GM13977 (cell line): ENCODE data around the gene VWC2L.

ENCODE experiments used
- DNase-seq: peaks from one replicate; pipeline ENCODE4 v3.0.0; 2012; ENCODE audit warnings: low spot score
- in situ Hi-C: fragments of 300-500 bp; cut with MboI; formaldehyde crosslinking; loops from one replicate; pipeline ENCODE4 v1.12.0; 2022; ENCODE audit warnings: low sequenced_read_pairs, low pct_unique_long_range_greater_than_20kb, mixed read lengths, inconsistent platforms; ENCODE audit not compliant: unreplicated experiment
- TF ChIP-seq, protein P1 (sequence below): IDR thresholded peaks from 2 replicates; pipeline ENCODE4 v1.5.1; 2012; ENCODE audit warnings: mild to moderate bottlenecking, control low read depth; ENCODE audit not compliant: insufficient read depth; ENCODE audit errors: extremely low read depth, missing control alignments

Gene VWC2L

DNA sequence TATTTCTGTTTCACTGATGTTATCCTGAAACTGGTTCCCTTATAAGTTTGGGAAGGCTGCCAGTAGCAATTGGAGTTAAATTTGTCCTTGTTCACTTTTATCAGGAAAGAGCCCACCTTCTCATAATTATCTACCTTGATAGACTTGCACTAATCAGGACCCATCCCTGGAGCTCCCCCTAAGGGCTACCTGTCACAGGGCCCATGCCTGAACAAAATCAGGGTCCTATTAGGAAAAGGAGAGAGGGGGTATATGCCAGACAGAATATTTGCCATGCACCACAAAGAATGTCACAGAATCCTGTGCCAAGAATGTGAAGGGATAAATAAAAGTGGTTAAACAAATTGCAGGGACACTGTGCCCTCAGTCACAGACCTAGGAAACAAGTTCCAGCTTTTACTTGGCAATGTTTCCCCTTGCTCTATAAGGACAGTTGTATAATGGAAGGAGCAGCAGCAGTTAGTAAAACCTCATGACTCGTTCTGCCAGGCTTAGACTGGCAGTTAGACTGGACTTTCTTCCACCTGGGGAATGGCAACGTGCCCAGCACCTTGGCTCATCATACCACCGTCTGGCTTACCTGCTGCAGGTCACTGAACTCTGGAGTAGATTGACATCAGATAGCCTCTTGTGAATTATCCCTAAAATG, 32.3 kb upstream of the VWC2L start:
- TF ChIP-seq, protein P1, sequence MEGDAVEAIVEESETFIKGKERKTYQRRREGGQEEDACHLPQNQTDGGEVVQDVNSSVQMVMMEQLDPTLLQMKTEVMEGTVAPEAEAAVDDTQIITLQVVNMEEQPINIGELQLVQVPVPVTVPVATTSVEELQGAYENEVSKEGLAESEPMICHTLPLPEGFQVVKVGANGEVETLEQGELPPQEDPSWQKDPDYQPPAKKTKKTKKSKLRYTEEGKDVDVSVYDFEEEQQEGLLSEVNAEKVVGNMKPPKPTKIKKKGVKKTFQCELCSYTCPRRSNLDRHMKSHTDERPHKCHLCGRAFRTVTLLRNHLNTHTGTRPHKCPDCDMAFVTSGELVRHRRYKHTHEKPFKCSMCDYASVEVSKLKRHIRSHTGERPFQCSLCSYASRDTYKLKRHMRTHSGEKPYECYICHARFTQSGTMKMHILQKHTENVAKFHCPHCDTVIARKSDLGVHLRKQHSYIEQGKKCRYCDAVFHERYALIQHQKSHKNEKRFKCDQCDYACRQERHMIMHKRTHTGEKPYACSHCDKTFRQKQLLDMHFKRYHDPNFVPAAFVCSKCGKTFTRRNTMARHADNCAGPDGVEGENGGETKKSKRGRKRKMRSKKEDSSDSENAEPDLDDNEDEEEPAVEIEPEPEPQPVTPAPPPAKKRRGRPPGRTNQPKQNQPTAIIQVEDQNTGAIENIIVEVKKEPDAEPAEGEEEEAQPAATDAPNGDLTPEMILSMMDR = no peak
- in situ Hi-C loops = no loop called here
- no peak for DNase-seq

DNA sequence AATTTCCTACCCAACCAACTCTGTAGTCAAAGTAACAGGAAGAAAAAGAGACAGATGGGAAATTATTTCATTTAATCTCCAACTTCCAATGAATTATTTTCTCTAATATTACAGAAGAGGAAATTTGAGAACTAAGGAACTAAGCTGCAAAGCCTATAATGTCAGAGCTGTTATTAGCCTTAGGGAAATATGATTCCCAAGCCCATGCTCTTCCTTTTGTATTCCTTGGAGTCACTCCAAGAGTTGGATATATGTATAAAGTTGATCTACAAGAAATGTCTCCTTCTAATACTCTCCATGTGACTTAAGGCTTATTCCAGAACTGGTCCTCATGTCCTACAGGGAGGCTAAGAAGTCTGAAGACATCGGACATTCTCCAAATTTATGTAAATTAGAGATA, 31.6 kb upstream of the VWC2L start:
- in situ Hi-C loops = no loop called here
- DNase-seq = no peak
- TF ChIP-seq, protein P1 = no peak

DNA sequence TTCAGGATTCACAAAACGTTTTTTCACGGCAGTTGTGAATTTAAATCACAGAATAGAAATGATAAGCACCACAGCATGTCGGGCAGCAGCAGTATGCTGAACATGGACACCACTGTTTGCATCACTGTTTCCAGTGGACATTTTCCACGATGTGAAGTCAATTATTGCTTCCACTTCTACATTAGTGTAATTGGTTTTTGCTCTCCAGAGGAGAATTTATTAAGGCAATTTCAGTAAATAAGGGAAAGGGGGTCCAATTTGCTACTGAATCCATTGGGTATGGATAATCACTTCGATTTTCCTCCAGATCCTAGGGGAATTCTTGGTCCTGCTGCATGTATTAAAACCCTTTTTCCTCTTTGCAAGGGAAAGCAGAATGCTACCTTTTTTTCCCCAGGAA, 30.2 kb upstream of the VWC2L start:
- in situ Hi-C loops = no loop called here
- TF ChIP-seq, protein P1 = no peak
- no peak for DNase-seq

DNA sequence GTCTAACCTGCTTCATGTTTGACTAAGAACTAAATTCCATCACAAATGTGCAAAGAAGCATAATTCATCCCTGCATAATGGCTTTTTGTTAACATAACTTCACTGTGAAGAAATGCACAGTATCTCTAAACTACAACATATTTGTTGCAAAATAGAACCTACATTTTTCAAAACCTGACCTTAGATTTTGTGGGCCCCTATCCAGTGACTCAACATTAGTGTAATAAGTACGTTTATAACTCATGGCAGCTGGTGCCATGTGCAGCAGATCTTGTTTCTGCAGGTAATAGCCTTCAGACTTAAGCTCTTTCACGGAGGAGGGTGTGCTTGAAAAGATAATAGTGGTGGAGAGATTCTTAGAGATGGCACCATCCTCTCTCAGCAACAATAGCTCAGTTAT, 28.6 kb upstream of the VWC2L start:
- TF ChIP-seq, protein P1 = no peak
- DNase-seq = no peak
- in situ Hi-C loops = no loop called here

DNA sequence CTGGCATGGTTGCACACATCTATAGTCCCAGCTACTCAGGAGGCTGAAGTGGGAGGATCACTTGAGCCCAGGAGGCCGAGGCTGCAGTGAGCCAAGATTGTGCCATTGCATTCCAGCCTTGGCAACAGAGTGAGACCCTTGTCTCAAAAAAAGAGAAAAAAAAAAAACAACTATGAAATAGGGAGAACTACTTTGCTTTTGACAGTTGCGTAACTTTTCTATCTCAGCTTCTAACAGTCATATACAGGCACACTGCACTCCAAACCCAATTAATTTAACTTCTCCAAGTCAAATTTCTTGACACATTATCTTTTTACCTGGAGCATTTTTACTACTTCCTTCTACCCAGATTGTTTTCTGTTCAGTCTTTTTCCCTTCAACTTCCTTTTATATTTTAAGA, 24.1 kb upstream of the VWC2L start:
- no peak for DNase-seq
- TF ChIP-seq, protein P1 = no peak
- in situ Hi-C loops = no loop called here

DNA sequence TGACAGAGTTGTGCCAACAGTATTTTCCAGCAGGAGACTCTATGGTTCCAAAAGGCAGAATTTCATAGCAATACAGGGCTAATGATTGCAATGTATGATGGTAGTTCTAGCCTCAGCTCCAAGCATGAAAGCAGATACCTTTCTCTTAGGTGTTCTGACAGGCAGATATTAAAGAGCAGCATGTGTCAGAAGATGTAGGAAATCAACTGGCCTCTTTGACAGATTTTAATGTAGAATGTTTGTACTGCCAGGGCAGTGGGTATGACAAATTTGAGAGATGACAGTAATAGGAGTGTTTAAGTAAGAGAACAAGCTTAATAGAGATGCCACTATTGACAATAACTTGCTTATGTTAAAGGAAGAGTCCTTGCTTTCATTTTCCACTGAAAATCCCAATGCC, 21.5 kb upstream of the VWC2L start:
- no peak for DNase-seq
- in situ Hi-C loops = no loop called here
- TF ChIP-seq, protein P1 = no peak
